Measurements from ENCODE around the gene EEIG1. TPM values are rescaled to one million over a fixed set of nuclear protein-coding genes. Genes with fewer than 3 reads are reported as not detected.

The EEIG1 gene
- total and polyA plus RNA-seq, 9 of the 15 experiments (the other 6 are each of a cell fraction or from before 2014, with no cell fraction given) = 0.17 to 16.7 (median 3.6) TPM

DNA sequence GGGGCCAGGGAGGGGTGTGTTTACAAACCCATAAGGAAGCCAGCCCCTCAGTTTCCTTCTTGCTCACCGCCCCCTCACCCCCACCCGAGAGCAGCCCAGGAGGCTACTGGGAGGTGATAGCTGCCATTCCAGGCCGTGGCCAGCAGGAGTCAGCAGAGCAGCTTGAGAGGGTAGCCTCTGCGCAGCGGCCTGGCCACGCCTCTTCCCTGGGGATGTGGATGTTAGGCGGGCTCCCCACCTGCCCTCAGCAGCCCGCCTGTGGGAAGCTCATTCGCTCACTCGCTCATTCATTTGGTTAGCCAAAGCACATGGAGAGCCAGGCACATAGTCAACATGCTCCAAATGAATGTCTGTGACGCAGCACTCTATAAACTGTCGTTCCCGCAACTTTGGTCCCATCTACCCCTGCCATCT lies 37.1 kb downstream of the EEIG1 start (continued):
- TF ChIP-seq ZNF12 (CRISPR knock-in tag; IDR thresholded peaks at IDR 0.05) (no peak), TSC22D4 (tag; IDR thresholded peaks at IDR 0.05) (no peak), MYBL2 (IDR thresholded peaks at IDR 0.05; ENCODE audit: low read depth) (no peak), MYBL2 (CRISPR knock-in tag; IDR thresholded peaks at IDR 0.05; ENCODE audit: borderline replicate concordance) (no peak), NFATC3 (IDR thresholded peaks at IDR 0.05) (no peak), ETV1 (tag; conservative IDR thresholded peaks at IDR 0.05; ENCODE audit: low read depth) (no peak), FOXK2 (conservative IDR thresholded peaks at IDR 0.05 in 1 of 2, IDR thresholded peaks at IDR 0.05 in 1 of 2; ENCODE audit: low read depth in 2 of 2) (peak in 1 of 2 experiments; percentile 29; a peak in 1 of 4 replicates), MCM5 (IDR thresholded peaks at IDR 0.05; ENCODE audit: low read depth) (no peak), ZNF324 (CRISPR knock-in tag; IDR thresholded peaks at IDR 0.05) (no peak), JUNB (CRISPR knock-in tag; conservative IDR thresholded peaks at IDR 0.05) (no peak), C11orf30 (IDR thresholded peaks at IDR 0.05; ENCODE audit: low read depth) (no peak), FOXP1 (CRISPR knock-in tag; IDR thresholded peaks at IDR 0.05) (no peak), ZFX (CRISPR knock-in tag; IDR thresholded peaks at IDR 0.05) (0 out of 2 replicates have a peak, but pooled peaks have one; percentile 12), MXI1 (IDR thresholded peaks at IDR 0.05; ENCODE audit: low read depth, low read length) (no peak), SMC3 (conservative IDR thresholded peaks at IDR 0.05; ENCODE audit: insufficient read depth, low read depth, low read length) (peak; percentile 93), ZNF766 (CRISPR knock-in tag; conservative IDR thresholded peaks at IDR 0.05) (no peak), DIDO1 (tag; IDR thresholded peaks at IDR 0.05; ENCODE audit: low read depth) (no peak), ZNF121 (CRISPR knock-in tag; conservative IDR thresholded peaks at IDR 0.05) (no peak)
- TF ChIP-seq, protein P1, sequence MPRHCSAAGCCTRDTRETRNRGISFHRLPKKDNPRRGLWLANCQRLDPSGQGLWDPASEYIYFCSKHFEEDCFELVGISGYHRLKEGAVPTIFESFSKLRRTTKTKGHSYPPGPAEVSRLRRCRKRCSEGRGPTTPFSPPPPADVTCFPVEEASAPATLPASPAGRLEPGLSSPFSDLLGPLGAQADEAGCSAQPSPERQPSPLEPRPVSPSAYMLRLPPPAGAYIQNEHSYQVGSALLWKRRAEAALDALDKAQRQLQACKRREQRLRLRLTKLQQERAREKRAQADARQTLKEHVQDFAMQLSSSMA (CRISPR knock-in tag; IDR thresholded peaks at IDR 0.05) = no peak
- TF ChIP-seq, protein P2, sequence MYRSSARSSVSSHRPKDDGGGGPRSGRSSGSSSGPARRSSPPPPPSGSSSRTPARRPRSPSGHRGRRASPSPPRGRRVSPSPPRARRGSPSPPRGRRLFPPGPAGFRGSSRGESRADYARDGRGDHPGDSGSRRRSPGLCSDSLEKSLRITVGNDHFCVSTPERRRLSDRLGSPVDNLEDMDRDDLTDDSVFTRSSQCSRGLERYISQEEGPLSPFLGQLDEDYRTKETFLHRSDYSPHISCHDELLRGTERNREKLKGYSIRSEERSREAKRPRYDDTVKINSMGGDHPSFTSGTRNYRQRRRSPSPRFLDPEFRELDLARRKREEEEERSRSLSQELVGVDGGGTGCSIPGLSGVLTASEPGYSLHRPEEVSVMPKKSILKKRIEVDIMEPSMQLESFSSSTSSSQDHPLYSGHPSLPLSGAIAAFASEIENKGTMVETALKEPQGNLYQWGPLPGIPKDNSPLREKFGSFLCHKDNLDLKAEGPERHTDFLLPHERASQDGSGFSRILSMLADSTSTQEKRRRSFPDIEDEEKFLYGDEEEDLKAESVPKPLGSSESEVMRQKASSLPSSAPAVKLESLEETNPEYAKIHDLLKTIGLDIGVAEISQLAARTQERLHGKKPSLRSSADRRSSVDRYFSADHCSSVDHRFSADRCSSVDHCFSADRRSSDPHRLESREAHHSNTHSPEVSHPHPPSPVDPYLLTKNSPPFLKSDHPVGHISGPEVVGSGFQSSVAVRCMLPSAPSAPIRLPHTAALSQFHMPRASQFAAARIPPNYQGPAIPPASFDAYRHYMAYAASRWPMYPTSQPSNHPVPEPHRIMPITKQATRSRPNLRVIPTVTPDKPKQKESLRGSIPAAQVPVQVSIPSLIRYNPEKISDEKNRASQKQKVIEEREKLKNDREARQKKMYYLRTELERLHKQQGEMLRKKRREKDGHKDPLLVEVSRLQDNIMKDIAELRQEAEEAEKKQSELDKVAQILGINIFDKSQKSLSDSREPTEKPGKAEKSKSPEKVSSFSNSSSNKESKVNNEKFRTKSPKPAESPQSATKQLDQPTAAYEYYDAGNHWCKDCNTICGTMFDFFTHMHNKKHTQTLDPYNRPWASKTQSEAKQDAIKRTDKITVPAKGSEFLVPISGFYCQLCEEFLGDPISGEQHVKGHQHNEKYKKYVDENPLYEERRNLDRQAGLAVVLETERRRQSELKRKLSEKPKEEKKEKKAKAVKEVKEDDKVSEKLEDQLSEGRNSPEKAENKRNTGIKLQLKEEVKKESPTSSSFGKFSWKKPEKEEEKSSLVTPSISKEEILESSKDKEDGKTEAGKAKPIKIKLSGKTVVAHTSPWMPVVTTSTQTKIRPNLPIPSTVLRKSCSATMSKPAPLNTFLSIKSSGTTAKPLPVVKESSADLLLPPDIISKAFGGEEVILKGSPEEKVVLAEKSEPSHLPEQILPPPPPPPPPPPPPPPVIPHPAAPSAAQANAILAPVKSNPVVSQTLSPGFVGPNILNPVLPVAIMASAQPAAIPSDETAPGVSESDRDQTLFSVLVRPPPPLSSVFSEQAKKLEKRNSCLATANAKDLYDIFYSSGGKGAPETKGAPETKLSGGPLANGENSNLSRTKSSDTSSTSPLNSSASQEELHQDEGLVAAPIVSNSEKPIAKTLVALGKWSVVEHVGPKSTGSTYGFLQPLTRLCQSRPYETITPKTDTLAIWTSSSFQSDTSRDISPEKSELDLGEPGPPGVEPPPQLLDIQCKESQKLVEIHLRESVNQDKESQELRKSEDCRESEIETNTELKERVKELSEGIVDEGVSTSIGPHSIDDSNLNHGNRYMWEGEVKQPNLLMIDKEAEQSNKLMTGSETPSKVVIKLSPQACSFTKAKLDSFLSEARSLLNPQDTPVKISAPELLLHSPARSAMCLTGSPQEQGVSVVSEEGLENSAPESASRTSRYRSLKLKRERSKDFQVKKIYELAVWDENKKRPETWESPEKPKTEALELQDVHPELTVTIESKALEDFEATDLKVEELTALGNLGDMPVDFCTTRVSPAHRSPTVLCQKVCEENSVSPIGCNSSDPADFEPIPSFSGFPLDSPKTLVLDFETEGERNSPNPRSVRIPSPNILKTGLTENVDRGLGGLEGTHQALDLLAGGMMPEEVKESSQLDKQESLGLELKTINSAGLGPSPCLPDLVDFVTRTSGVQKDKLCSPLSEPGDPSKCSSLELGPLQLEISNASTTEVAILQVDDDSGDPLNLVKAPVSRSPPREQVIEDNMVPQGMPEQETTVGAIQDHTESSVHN (IDR thresholded peaks at IDR 0.05; ENCODE audit: borderline replicate concordance in 1 of 2, low read depth in 1 of 2) = no peak
- TF ChIP-seq, protein P3, sequence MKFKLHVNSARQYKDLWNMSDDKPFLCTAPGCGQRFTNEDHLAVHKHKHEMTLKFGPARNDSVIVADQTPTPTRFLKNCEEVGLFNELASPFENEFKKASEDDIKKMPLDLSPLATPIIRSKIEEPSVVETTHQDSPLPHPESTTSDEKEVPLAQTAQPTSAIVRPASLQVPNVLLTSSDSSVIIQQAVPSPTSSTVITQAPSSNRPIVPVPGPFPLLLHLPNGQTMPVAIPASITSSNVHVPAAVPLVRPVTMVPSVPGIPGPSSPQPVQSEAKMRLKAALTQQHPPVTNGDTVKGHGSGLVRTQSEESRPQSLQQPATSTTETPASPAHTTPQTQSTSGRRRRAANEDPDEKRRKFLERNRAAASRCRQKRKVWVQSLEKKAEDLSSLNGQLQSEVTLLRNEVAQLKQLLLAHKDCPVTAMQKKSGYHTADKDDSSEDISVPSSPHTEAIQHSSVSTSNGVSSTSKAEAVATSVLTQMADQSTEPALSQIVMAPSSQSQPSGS (CRISPR knock-in tag; IDR thresholded peaks at IDR 0.05) = no peak

Data from K562 (cell line).